Stimulated activated effector memory CD8-positive, alpha-beta T cell treated with anti-CD3 and anti-CD28 coated beads, Interleukin-12 subunit alpha, Interleukin-12 subunit beta, amount 100 ng/mL, for 72 hours (primary cell): ENCODE data around the gene TOR1A.
A peak's percentile ranks its signal among the peaks of the same experiment; 100 is the strongest.

Experiments used
- ATAC-seq: fragments of 150-1000 bp; cut with Tn5 transposase; 2 replicates; pipeline ENCODE4 v1.10.0; 2021
- DNase-seq, 2 donors: peaks; one replicate each; pipeline ENCODE4 v3.0.0; 2021 to 2022; ENCODE audit warnings: low spot score in 2 of 2
- H3K27ac Mint-ChIP-seq: one replicate; pipeline ENCODE4 v1.8.0; 2022; ENCODE audit warnings: mild to moderate bottlenecking, mixed read lengths
- H3K36me3 Mint-ChIP-seq: one replicate; pipeline ENCODE4 v1.8.0; 2022; ENCODE audit warnings: mild to moderate bottlenecking, mixed read lengths
- H3K4me1 Mint-ChIP-seq: one replicate; pipeline ENCODE4 v1.8.0; 2022; ENCODE audit warnings: mixed read lengths
- H3K4me3 Mint-ChIP-seq: one replicate; pipeline ENCODE4 v1.8.0; 2022; ENCODE audit warnings: mild to moderate bottlenecking, mixed read lengths
- H3K9me3 Mint-ChIP-seq: one replicate; pipeline ENCODE4 v1.8.0; 2022; ENCODE audit warnings: mixed read lengths

Gene TOR1A, protein sequence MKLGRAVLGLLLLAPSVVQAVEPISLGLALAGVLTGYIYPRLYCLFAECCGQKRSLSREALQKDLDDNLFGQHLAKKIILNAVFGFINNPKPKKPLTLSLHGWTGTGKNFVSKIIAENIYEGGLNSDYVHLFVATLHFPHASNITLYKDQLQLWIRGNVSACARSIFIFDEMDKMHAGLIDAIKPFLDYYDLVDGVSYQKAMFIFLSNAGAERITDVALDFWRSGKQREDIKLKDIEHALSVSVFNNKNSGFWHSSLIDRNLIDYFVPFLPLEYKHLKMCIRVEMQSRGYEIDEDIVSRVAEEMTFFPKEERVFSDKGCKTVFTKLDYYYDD

DNA sequence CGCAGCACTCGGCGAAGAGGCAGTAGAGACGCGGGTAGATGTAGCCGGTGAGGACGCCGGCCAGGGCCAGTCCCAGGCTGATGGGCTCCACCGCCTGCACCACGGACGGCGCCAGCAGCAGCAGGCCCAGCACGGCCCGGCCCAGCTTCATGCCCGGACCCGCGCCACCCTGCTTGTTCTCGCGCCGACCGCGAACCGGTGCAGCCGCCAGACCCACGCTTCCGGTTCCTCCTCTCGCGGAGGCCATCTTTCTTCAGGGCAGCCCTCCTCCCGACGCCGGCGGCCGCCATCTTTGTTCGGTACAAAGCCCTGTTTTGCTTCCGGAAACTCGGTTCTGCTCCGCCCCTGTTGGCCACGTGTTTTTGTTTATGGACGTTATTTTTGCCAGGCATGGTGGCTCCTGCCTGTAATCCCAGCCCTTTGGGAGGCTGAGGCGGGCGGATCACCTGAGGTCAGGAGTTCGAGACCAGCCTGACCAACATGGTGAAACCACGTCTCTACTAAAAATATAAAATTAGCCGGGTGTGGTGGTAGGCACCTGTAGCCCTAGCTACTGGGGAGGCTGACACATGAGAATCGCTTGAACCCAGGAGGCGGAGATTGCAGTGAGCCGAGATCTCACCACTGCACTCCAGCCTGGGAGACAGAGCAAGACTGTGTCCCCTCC is at the start of gene TOR1A:
TSS of gene TOR1A (minus strand) at position 202 of the 667 bp plus-strand sequence. CDS start at position 151, 51 bp downstream.
- no peaks in the 10 kb centered on the region for H3K9me3 Mint-ChIP-seq
- ATAC-seq (peak; percentile 93), DNase-seq (peak; percentile 81 to 96)
- peak within 1 kb of the TSS; percentile 90 for H3K27ac Mint-ChIP-seq
- peaks cover 13% of the 10 kb centered on the region for H3K4me1 Mint-ChIP-seq
- H3K4me3 Mint-ChIP-seq, result peak within 1 kb of the TSS; percentile 80
- peaks cover 80% of the 10 kb centered on the region for H3K36me3 Mint-ChIP-seq

DNA sequence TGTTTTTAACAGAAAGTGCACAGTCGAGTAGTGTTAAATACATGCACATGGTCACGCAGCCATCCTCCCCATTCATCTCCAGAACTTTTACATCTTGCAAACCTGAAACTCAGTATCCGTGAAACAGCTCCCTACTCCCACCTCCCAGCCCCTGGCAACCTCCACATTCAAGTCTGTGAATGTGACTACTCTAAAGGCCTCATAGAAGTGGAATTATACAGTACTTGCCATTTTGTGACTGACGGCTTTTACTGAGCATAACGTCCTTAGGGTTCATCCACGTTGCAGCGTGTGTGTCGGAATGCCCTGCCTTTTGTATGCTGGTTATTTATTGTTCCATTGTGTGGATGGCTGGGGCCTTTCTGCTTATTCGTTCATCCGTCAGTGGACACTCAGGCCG is 47.1 kb upstream of the TOR1A start:
- Mint-ChIP-seq H3K9me3 (no peaks in the 10 kb centered on the region), H3K4me1 (peaks cover 54% of the 10 kb centered on the region), H3K4me3 (no peak overlapping the region), H3K27ac (peak overlapping the region; percentile 26), H3K36me3 (peaks cover 61% of the 10 kb centered on the region)
- no peak for ATAC-seq
- no peak for DNase-seq

DNA sequence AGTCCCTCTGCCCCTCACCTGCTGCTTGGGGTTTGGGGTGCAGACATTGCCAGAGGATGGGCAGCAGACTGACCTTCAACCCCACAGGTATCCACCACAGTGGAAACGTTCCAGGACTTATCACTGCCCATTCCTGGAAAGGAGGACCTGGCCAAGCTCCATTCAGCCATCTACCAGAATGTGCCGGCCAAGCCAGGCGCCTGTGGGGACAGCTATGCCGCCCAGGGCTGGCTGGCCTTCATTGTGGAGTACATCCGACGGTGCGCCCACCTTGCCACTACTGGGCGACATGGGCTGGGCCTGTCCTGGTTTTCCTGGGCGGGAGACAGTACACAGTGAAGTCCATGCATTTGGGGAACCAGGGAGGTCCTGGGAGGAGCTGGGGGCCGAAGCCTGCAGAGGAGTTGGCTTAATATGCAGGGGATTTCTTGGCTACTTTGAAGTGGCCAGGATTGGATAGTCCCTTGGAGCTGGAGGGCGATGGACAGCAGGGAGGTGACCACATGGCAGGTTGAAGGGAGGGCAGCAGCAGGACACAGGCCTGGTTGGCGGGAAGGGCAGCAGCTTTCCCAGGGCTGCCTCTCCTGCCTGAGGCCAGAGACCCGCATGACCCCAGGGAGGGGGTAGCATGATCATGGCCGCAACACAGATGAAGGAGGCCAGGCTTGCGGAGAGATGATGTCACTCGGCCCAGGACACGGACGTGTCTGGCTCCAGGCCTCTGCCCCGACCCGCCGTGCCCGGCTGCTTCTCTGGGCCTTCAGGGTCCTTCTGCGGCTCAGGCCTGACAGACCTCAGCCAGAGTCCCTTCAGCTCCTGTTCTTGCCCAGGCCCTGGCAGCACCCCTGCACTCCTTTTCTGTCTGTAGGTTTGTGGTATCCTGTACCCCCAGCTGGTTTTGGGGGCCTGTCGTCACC is 45.9 kb upstream of the TOR1A start:
- H3K4me3 Mint-ChIP-seq, result peak overlapping the region; percentile 57
- H3K27ac Mint-ChIP-seq, result peak overlapping the region; percentile 93
- H3K36me3 Mint-ChIP-seq, result peaks cover 65% of the 10 kb centered on the region
- no peaks in the 10 kb centered on the region for H3K9me3 Mint-ChIP-seq
- ATAC-seq (no peak), DNase-seq (no peak)
- peaks cover 61% of the 10 kb centered on the region for H3K4me1 Mint-ChIP-seq

DNA sequence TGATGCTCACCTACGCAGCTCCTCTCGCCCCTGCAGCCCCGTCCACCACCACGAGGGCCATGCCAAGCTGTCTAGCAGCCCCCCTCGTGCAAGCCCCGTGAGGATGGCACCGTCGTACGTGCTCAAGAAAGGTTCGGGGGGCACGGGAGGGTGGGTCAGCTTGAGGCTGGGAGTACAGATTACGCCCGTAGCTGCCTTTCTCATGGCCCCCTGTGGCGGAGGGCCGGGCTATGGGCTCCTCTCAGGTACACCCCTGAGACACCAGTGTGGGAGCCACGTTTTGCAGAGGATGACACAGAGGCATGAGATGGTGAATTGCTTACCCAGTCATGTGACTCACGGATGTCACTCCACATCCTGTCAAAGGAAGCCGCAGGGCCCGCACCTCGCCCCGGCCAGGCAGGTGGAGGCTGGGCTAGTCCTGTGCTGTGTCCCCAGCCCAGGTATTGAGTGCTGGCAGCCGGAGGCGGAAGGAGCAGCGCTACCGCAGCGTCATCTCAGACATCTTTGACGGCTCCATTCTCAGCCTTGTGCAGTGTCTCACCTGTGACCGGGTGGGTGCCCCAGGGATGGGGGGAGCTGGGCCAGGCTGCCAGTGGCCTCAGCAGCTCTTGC is 45.0 kb upstream of the TOR1A start:
- no peaks in the 10 kb centered on the region for H3K9me3 Mint-ChIP-seq
- peaks cover 65% of the 10 kb centered on the region for H3K36me3 Mint-ChIP-seq
- peak overlapping the region; percentile 93 for H3K27ac Mint-ChIP-seq
- ATAC-seq (peak; percentile 94), DNase-seq (peak; percentile 55 to 86)
- peak overlapping the region; percentile 57 for H3K4me3 Mint-ChIP-seq
- peaks cover 58% of the 10 kb centered on the region for H3K4me1 Mint-ChIP-seq

DNA sequence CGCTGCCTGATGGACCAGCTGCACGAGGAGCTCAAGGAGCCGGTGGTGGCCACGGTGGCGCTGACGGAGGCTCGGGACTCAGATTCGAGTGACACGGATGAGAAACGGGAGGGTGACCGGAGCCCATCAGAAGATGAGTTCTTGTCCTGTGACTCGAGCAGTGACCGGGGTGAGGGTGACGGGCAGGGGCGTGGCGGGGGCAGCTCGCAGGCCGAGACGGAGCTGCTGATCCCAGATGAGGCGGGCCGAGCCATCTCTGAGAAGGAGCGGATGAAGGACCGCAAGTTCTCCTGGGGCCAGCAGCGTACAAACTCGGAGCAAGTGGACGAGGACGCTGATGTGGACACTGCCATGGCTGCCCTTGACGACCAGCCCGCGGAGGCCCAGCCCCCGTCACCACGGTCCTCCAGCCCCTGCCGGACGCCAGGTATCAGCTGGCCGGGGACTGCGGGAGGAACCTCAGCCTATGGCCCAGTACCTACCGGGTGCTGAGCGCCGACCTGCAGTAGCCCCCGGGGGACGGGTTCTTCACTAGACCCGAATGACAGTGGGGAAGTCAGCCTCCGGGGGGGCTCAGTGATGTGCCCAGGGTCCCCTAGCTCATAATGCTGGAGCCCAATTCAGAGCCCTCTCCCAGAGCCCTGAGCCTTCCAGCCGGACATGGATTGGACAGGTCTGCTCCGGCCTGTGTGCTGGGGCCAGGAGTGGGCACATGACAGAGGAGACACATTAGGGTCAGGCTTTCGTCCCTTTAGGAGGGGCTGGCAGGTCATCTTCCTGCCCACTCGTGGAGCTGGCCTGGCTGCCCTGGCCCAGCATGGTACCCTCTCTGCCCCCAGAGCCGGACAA is 44.3 kb upstream of the TOR1A start:
- H3K27ac Mint-ChIP-seq, result peak overlapping the region; percentile 93
- H3K9me3 Mint-ChIP-seq, result no peaks in the 10 kb centered on the region
- no peak for ATAC-seq
- H3K4me3 Mint-ChIP-seq, result peak overlapping the region; percentile 57
- peaks cover 58% of the 10 kb centered on the region for H3K4me1 Mint-ChIP-seq
- peaks cover 65% of the 10 kb centered on the region for H3K36me3 Mint-ChIP-seq
- DNase-seq, result no peak

DNA sequence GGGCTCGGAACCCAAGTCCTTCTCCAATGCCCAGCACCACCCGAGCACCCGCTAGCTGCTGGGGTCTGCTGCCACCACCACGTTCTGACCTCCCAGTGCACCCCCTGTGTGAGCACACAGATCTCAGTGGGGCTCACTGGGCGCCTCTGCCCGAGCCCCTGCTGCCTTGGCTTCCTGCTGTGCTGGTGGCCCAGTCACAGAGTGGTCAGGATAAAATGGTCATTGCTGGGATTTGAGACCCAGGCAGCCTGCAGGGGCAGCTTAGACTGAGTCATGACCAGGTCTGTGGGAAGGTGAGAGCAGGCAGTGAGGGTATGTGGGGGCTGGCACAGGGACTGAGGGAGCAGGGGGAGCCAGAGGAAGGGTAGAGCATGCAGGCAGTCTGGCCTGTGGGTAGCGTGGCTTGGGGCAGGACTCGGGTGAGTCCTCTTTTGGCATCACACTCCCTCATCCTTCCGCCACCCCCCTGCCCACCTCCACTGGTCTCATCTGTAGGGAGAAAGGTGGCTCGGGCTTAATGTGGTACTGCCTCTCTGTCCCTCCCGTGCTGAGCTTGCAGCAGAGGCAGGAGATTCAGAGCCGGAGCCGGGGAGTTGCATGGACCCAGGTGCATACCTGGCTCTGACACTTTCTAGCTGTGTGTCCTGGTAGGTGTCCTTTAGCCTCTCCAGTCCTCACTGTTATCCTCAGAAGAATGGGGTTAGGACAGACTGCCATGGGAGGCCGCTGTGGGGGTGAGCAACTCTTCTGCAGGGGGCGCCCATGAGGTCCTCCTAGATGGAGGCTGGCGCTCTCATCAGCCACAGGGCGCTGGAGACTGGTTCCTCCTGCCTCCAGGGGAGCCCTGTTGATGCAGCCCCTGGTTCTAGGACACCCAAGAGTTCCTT is 43.4 kb upstream of the TOR1A start:
- ATAC-seq, result no peak

DNA sequence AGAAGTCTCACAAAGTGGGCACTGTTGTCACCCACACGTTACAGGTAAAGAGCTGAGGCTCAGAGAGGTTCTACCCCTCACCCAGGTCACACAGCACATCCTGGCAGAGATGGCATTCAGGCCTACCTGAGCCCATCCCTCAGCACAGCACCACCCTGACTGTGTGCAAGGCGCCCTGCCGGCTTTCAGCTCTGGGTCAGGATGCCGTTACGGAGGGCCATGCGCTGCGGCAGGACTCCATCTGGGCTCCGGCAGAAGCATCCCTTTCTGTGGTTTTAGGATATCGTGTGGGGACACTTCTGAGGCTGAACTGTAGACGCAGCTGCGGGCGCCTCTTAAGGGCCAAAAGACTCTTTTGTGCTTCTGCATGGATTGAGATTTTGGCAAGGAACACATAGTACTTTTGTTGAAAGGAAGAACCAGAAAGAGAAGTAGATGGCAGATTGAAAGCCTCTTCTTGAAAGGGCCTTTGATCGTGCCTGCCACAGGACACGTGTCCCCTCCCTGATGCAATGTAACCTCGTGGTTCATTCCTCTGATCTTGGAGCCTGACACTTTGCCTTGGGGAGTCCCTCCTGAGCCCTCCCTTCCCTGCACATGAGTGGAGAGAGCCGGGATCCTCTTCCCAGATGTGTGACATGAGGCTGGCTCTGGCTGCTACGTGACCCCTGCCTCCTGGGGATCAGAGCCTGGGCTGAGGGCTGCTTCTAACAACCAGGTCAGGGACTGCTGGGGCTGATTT is 42.6 kb upstream of the TOR1A start:
- Mint-ChIP-seq H3K36me3 (peaks cover 73% of the 10 kb centered on the region), H3K27ac (peak overlapping the region; percentile 93), H3K4me1 (peaks cover 73% of the 10 kb centered on the region), H3K4me3 (peak overlapping the region; percentile 16), H3K9me3 (no peaks in the 10 kb centered on the region)
- ATAC-seq, result no peak
- DNase-seq, result no peak

More for the DNA sequence above, 43.4 kb upstream of the TOR1A start:
- no peak for DNase-seq
- Mint-ChIP-seq H3K27ac (peak overlapping the region; percentile 93), H3K4me1 (peaks cover 66% of the 10 kb centered on the region), H3K9me3 (no peaks in the 10 kb centered on the region), H3K36me3 (peaks cover 65% of the 10 kb centered on the region), H3K4me3 (peak overlapping the region; percentile 16)

DNA sequence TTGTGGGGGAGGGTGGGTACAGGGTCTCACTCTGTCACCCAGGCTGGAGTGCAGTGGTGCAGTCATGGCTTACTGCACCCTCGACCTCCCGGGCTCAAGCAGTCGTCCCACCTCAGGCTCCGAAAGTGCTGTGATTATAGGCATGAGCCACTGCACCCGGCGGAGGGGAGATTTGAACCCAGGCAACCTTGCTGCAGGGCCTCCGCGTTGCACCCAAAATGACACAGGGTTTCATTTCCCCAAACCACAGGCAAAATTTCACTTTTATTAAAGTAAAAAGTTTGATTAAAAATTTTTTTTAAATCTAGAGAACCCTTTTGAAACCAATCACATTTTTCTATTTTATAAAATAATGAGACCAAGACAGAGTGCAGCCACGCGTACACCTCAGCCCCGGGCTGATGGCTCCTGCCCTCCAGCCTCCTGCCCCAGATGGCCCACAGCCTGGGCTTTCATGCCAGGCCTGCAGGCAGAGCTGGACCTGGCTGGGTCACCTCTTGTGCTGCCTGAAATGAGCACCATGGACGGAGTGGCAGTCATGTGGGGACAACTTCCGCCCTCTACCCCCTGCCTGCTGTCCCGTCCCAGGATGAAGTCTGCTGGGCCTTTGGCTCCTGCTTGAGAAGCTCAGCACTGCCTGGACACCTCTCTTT is 41.9 kb upstream of the TOR1A start:
- H3K27ac Mint-ChIP-seq, result peak overlapping the region; percentile 93
- ATAC-seq, result no peak
- H3K4me1 Mint-ChIP-seq, result peaks cover 81% of the 10 kb centered on the region
- peak overlapping the region; percentile 13 for H3K4me3 Mint-ChIP-seq
- no peaks in the 10 kb centered on the region for H3K9me3 Mint-ChIP-seq
- H3K36me3 Mint-ChIP-seq, result peaks cover 74% of the 10 kb centered on the region
- DNase-seq, result no peak

DNA sequence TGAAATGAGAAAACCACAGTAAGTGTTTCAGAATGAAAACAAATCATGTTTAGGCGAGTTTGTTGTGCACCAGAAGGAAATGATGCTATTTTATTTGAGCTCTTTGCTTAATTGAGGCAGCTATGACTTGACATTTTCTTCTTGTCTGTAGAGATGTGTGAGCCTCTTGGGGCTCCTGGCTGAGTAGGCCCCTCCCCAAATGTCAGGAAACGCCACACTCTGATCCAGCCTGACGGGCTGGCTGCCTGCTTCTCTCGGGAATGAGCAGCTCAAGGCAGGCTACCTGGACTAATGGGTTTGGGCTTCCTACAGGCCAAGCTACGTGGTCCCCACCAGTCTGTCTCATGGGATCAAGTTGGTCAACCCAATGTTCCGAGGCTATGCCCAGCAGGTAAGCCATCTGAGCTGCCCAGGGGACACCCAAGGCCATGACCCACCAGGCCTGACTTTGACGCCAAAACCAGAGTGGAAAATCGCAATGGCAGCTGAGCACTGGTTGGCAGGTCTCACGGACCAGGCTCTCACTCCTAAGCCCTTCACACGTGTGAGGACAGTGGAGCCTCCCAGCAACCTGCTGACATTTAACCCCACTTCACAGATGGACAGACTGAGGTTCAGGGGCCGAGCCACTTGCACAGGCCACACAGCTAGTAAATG is 41.2 kb upstream of the TOR1A start:
- ATAC-seq, result peak; percentile 45
- H3K27ac Mint-ChIP-seq, result peak overlapping the region; percentile 93
- DNase-seq, result no peak
- H3K4me3 Mint-ChIP-seq, result peak overlapping the region; percentile 64
- H3K9me3 Mint-ChIP-seq, result no peaks in the 10 kb centered on the region
- H3K4me1 Mint-ChIP-seq, result peaks cover 86% of the 10 kb centered on the region
- H3K36me3 Mint-ChIP-seq, result peaks cover 74% of the 10 kb centered on the region

DNA sequence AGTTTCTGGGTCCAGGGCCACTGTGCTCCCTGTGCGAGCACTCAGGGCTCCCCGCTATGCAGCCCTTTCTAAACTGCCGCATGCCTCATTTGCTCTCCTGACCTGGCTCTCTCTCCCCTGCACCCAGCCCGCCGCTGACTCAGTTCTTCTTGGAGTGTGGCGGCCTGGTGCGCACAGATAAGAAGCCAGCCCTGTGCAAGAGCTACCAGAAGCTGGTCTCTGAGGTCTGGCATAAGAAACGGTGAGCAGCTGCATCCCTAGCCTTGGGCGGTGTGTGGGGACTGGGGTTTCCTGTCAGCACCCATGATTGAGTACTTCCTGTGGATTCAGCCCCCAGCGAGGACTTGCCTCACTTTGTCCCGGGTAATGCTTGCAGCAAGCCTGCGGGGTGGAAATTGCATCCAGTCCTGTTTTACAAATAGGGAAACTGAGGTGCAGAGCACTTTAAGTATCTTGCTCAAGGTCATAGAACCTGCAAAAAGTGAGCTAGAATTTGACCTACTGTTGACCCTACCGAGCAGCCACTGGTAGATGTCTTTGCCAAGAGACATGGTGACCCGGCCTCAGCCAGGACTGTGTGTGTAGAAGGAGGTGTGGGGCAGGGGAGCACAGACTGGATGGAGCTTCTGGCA is 39.2 kb upstream of the TOR1A start:
- Mint-ChIP-seq H3K9me3 (no peaks in the 10 kb centered on the region), H3K36me3 (peaks cover 74% of the 10 kb centered on the region), H3K4me1 (peaks cover 68% of the 10 kb centered on the region), H3K4me3 (peak overlapping the region; percentile 64), H3K27ac (peak overlapping the region; percentile 90)
- DNase-seq (peak; percentile 59 to 85), ATAC-seq (peak; percentile 94)

DNA sequence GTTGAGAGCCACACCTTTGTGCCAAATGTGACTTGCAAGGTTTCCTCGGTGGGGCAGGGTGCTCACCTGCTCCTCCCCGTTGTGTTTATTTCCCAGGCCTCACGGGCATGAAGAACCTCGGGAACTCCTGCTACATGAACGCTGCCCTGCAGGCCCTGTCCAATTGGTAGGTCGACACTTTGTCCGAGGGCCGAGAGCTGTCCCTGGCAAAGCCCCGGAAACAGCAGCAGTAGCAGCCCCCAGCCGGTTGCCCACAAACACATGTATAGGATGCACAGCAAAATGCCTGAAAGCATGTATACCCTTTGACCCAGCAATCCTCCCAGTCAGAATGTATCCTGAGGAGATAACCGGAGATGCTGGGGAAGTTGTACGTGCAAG is 37.5 kb upstream of the TOR1A start:
- DNase-seq, result no peak
- Mint-ChIP-seq H3K36me3 (peaks cover 89% of the 10 kb centered on the region), H3K27ac (peak overlapping the region; percentile 83), H3K4me3 (peak overlapping the region; percentile 20), H3K4me1 (peaks cover 59% of the 10 kb centered on the region), H3K9me3 (no peaks in the 10 kb centered on the region)
- ATAC-seq, result no peak
